ENCODE results near the gene SERPINA10.

DNA sequence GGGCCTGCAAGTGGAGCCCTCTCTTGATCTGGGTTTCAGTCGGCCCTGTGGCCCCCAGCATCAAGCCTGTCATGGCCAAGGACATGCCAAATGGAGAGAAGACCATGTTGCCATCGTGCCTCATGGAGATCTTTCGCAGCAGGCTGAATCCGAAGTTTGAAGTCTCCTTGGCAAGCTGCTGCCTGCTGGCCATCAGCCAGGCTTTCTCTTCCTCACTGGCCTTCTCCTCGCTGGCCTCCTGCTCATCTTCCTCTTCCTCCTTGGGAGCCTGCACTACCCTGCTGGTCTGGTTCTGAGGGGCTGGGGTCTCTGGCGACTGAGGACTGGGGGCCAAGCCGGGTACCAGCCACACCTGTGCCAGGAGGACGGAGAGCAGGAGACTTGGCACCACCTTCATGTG, 2.9 kb downstream of the SERPINA10 start:
- TF ChIP-seq, protein P1, sequence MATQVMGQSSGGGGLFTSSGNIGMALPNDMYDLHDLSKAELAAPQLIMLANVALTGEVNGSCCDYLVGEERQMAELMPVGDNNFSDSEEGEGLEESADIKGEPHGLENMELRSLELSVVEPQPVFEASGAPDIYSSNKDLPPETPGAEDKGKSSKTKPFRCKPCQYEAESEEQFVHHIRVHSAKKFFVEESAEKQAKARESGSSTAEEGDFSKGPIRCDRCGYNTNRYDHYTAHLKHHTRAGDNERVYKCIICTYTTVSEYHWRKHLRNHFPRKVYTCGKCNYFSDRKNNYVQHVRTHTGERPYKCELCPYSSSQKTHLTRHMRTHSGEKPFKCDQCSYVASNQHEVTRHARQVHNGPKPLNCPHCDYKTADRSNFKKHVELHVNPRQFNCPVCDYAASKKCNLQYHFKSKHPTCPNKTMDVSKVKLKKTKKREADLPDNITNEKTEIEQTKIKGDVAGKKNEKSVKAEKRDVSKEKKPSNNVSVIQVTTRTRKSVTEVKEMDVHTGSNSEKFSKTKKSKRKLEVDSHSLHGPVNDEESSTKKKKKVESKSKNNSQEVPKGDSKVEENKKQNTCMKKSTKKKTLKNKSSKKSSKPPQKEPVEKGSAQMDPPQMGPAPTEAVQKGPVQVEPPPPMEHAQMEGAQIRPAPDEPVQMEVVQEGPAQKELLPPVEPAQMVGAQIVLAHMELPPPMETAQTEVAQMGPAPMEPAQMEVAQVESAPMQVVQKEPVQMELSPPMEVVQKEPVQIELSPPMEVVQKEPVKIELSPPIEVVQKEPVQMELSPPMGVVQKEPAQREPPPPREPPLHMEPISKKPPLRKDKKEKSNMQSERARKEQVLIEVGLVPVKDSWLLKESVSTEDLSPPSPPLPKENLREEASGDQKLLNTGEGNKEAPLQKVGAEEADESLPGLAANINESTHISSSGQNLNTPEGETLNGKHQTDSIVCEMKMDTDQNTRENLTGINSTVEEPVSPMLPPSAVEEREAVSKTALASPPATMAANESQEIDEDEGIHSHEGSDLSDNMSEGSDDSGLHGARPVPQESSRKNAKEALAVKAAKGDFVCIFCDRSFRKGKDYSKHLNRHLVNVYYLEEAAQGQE (IDR thresholded peaks at IDR 0.05; ENCODE audit: borderline replicate concordance), result no peak
- TF ChIP-seq, protein P2, sequence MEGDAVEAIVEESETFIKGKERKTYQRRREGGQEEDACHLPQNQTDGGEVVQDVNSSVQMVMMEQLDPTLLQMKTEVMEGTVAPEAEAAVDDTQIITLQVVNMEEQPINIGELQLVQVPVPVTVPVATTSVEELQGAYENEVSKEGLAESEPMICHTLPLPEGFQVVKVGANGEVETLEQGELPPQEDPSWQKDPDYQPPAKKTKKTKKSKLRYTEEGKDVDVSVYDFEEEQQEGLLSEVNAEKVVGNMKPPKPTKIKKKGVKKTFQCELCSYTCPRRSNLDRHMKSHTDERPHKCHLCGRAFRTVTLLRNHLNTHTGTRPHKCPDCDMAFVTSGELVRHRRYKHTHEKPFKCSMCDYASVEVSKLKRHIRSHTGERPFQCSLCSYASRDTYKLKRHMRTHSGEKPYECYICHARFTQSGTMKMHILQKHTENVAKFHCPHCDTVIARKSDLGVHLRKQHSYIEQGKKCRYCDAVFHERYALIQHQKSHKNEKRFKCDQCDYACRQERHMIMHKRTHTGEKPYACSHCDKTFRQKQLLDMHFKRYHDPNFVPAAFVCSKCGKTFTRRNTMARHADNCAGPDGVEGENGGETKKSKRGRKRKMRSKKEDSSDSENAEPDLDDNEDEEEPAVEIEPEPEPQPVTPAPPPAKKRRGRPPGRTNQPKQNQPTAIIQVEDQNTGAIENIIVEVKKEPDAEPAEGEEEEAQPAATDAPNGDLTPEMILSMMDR (IDR thresholded peaks at IDR 0.05; ENCODE audit: poor library complexity, severe bottlenecking), result no peak
- TF ChIP-seq SMC3 (conservative IDR thresholded peaks at IDR 0.05; ENCODE audit: poor library complexity), result no peak
- no peak for TF ChIP-seq EZH2 (IDR thresholded peaks at IDR 0.05; ENCODE audit: borderline replicate concordance, insufficient read depth, low read length, poor library complexity, severe bottlenecking)

All from neural cell (in vitro differentiated cells).